NCI-H748 (cell line): ENCODE measurements around the gene CDH4.

Source experiments
- DNase-seq: peaks from one replicate; lab custom pipeline; 2025; ENCODE audit not compliant: unreplicated experiment; lab: John Stamatoyannopoulos, UW

CDH4 gene

DNA sequence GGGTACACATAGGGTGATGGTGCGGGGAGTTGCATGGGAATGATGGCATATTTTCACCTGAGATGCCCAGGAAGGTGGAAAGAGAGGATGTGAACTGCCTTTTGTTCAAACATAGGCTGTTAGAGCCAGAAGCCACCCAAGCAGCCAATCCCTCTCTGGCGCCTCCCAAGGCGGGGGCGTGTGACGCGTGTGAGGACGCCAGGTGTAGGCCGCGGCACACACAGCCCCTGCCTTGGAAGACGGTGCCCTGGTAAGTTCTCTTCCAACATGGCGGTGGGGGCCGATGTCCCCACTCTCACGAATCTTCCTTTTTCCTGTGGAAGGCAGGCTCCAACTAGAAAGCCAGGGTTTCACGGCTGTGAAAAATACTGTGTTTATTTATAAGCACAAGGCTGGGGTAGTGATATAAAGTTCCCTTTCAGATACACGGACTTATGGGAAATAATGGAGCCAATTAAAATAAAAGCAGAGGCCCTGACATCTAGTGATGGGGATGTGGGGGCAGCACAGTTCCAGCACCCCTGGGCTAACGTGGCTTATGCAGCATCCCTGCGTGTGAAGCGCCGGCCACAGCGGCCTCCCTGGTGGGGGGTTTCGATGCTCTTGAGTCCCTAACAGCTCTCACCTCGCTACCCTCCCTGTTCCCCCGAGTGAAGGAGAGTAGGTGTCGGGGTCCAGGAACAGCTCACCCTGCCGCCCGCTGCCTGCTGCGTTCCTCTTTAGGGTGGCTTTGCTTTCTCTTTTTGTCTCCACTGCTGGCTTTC lies 28.3 kb downstream of the CDH4 start:
- no peak for DNase-seq

DNA sequence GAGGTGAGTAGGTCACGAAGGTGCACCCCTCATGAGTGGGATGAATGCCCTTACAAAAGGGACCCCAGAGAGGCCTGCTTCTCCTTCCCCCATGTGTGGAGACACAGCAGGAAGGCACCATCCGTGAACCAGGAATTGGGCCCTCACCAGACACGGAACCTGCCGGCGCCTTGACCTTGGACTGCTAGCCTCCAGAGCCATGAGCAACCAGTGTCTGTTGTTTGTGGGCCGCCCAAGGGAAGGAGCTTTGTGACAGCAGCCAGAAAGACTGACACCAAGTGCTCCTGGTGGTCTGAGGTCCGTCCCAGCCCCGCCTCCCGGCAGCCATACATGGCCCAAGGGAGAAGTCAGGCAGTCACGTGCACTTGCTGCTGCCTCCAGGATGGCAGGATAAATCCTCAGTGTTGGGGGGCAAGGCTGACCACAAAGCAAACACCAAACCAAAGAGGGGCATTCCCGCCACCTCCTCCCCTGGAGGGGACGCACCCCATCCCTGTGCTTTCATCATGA lies 29.3 kb downstream of the CDH4 start:
- DNase-seq: no peak

DNA sequence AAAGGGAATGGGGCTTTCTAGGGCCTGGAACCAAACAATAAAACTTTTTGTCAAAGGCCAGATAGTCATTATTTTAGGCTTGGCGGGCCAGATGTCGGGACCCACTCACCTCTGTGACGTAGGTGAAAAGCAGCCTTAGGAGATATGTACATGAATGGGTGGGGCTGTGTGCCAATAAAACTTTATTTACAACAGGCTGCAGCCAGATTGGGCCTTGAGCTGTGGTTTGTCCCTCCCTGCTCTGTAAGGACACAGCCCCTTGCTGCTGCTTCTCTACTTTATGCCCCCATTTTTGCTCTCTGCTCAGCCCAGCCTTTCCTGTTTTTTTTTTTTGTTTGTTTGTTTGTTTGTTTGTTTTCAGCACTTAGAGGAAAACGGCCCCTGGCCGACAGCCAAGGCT lies 32.7 kb downstream of the CDH4 start:
- DNase-seq: no peak

DNA sequence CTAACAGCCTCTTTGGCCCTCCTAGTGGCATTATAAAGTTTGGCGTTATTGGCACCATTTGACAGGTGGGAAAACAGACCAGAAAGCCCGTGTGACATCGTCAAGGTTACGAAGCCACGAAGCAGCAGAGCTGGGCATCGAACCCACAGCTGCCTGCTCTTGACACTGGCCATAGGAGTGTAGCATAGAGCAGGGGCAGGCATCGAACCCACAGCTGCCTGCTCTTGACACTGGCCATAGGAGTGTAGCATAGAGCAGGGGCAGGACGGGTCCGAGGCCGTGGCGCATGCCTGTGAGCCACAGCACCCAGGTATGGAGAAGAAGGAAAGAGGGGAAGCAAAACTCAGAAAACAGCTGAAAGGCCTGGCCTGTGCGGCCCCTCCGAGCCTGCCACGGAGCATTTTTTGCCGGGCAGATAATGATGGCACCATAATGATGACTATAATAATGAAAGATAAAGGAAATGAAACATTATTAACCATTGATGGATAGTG lies 33.1 kb downstream of the CDH4 start:
- DNase-seq: no peak

DNA sequence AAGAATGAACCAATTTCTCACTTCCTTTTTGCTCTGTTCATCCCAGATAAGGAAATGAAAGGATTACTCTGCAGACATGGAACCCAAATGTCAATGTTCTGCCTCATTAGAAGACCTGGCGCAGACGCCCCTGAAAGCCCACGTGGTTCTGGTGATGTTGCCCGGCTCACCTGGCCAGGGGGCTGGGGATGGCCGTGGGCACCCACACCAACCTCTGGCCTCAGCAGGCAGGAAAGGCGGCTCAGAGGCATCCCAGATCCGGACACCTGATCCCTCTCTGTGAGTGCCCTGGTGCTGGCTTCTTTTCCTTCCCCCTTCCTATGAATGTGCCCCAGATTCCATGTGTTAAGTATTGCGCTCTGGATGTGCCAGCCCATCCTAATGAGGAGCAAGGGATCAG lies 33.6 kb downstream of the CDH4 start:
- no peak for DNase-seq

DNA sequence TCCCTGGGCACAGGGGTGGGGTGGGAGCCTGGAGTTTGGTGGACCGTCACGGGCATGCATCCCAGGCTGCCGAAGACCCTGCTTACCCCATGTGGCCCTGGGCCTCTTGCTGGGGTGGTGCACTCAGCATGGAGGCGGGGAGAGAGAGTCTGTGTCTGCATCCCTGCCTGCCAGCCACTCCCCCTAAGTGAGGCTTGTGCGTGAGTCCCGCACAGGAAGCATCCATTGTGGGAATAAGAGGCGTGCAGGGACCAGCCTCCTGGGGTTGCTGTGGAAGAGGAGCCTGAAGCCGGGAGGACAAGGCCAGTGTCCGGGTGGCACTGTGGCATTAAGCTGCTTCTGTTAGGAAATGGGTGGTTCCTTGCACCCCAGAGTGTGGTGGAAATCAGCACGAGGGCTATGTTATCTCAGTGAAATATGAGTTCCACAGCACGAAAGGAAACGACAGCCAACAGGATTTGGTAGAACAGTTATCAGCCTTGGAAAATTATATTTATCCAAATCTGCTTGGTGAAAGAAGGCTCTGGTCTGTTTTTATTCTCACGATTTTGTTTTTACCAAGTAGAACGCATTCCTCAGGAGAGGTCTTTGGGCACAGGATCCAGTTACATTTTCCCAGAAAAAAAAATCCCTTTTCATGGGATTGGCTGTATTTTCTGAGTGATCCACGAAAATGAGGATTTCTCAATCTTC lies 35.7 kb downstream of the CDH4 start:
- DNase-seq: no peak

DNA sequence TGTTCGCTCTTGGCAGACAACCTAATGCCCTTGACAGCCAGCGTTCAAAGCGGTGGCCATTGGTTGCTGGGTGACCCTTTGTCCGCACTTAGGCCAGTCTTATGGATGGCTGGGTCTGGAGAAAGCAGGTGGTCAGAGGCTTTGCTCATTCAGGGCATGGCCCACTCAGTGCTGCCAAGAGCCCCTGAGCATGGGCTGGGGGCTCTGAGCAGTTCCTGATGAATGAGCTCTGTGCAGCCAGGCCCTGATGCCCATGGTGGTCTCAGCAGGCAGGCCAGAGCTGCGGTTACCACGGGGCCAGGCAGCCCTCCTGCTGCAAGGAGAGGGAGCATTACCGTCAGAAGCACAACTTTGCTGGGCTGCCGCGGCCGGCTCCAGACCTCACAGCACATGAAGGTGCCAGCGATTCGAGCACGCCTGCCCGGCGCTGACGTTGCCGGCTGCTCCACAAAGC lies 36.3 kb downstream of the CDH4 start:
- DNase-seq: no peak

DNA sequence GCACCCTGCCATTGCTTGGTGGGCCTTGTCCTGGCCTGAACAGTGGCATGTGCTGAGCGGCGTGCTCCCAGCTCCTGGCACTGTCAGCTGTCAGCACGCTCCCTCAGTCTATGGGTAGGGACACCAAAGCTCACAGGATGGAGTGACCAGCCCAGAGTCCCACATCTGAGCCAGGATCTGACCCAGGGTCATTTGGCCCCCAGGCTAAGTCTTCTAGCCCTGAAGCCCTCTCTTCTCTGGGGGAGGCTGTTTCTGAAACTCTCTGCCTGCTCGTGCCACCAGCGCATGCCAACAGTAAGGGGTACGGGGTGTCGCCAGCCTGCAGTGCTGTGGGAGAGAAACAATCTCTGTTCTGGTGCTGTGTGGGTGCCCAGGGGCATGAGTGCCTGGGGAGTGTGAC lies 37.1 kb downstream of the CDH4 start:
- DNase-seq: no peak

DNA sequence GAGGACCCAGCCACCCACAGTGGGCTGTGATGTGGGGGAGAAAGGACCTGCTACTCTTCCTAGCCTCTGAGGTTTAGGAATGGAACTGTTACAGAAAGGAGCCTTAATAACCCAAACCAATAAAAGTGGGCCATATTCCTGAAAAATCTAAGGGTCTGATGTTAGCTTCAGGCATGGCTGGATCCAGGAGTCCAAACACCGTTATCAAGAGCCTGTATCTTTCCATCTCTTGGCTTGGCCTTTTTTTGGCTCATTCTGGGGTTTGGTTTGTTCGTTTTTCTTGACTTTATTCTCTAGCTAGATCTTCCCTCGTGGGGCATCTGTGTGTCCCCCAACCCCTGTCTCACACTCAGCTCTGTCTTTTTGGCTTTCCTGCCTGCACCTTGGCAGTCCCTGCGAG lies 38.7 kb downstream of the CDH4 start:
- DNase-seq: no peak

DNA sequence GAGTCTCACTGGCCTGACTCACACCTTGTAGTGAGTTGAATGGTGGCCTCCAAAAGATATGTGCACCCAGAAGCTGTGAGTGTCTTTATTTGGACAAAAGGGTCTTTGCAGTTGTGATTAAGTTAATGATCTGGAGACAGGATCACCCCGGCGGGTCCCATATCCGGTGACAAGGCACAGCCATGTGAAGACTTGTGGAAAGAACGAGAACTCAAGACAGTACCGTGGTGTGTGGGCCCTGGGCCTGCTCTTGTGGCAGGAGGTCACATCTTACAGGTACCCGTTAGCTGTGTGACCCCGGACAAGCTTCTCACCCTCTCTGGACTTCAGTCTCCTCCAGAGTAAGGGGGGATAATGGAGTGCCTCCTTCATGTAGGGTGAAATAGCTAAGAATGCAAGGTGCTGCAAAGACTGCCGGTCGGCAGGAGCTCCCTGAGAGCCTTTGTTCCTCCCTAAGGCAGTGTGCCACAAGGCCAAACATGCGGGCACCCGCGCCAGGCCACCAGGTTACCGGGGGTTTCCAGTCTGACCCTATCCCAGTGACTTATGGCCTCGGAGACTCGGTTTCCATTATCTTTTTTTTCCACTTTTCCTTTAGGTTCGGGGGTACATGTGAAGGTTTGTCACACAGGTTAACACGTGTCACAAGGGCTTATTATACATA lies 39.2 kb downstream of the CDH4 start:
- DNase-seq: no peak

DNA sequence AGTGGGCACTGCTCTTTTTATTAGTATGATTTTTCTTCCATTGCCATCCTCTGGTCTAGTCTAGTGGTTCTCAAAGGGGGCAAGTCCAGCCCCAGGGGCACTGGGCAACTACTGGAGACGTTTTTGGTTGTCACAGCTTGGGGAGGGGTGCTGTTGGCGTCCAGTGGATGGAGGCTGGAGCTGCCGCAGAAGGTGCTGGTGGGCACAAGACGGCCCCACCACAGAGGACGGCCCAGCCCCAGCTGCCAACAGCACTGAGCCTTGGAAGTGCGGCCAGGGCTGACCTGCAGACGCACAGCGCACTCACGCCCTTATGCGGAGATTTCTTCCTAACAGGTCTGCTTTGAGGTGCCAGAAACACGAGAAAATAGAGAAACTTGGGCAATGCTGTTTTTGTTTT lies 40.3 kb downstream of the CDH4 start:
- DNase-seq: no peak

DNA sequence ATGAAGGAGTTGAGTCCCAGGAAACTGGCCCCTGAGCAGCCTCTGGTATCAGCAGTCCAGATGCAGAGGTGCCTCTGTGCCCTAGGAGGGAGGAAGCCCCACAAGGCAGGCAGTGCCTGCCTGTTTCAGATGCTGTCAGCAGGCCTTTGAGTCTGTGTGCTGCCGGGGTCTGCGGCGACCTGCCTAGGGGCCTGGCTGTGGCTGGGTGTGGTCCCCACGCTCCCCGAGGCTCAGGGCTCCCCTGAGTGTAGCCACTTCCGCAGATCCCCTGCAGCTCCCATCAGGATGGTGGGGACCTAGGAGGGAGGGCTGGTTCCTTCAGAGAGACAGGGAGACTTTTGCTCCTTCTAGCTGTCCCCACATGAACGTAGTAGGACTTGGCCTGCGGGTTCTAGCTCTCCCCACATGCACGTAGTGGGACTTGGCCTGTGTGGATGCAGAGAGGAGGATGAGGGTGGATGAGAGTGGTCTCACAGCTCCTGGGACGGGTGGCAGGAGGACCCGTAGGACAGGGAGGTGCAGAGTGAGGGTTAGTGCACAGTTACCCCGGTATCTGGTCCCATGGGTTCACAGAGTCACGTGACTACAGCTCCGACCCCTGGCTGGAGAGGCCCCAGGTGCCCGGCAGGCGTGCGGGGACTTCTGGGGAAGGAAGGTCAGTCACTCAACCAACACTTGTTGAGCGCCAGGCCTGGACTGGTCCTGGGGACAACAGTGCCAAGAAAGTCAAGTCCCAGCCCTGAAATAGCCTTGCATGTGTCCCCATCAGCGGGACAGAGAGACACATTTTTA lies 41.0 kb downstream of the CDH4 start:
- DNase-seq: no peak

DNA sequence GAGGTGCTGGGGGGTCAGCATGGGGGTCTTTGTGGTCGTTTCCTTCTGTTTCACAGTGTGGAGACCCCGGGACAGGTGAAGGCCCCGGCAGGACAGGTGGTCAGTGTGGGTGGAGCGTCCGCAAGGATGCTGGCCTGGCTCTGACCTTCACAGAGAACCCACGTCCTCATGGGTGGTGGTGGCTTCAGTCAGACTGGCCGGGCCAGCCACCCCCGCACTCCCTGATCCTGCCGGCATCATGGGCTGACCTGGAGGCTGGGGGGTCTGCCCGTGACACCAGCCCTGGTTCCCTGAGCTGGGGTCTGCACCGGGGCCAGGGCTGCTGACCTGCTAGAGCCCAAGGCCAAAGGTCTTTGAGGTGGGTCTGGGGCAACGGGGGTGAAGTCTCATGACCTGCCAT lies 41.9 kb downstream of the CDH4 start:
- no peak for DNase-seq

DNA sequence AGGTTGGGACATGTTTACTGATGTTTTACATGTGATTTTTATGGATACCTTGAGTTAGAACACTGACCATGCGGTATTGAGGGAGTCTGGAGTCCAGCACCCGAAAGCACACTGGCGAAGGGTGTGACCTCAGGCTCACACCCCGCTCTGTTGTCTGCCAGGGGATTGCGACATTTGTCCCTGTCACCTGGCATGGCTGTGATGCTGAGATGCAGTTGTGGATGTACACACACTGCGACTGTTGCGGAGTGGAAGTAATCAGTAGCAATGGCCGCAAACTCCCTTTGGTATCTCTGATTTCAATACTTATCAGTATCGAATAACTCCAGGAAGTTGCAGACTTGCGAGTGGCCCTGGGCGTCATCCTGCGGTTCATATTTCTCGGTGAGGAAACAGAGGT lies 43.2 kb downstream of the CDH4 start:
- DNase-seq: no peak

DNA sequence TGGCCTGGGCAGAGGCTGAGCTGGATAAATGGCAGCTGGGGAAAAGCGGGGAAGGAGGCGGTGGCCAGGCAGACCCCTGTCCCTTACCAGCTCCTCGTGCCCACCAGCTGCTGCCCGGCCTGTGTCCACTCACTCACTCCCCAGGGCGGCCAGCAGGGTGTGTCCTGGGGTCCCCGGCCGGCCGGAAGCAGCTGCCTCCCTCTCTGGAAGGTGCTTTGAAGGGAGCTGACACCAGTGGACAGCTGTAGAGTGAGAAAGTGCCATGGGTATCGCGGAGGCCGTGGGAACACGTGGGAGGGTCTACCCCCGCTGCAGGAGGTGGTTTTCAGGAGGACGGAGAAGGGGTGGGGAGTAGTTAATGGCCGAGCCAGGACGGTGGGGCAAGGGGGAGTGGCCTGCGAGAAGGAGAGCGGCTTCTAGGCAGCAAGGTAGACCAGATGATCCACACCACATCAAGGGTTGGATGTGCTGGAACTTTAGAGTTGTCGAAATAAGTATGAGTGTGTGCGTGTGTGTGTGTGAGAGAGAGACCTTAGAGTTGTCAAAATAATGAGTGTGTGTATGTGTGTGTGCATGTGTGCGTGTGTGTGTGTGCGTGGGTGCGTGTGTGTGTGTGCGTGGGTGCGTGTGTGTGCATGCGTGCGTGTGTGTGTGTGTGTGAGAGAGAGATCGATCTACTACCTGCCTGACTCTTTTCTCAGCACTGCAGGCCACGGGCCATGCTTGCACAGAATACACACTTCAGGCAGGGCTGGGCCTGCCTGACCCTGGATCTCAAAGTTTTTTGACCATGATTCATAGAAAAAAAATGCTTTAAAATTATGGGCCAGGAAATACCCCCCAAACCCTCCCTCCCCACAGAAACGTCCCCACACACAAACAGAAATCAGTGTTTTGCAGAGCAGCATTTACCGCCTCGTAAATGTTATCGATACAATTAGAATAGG lies 43.9 kb downstream of the CDH4 start:
- DNase-seq: no peak

DNA sequence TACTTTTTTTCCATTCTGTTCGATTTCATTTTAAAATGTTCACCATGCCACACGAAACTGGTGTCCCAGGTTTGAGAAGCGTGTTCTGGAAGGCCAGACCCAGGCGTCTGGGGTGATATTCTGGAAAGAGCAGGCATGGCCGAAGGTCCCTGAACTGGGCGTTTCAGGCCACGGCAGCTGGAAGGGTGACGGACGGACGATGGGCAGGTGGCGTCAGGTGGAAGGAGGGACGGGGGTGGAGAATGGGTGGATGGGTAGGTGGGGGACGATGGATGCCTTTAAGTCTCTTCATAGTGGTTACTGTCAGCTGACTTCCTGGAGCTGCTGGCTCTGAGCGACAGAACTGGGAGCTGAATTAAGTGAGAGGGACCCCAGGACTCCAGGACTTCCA lies 44.6 kb downstream of the CDH4 start:
- no peak for DNase-seq

DNA sequence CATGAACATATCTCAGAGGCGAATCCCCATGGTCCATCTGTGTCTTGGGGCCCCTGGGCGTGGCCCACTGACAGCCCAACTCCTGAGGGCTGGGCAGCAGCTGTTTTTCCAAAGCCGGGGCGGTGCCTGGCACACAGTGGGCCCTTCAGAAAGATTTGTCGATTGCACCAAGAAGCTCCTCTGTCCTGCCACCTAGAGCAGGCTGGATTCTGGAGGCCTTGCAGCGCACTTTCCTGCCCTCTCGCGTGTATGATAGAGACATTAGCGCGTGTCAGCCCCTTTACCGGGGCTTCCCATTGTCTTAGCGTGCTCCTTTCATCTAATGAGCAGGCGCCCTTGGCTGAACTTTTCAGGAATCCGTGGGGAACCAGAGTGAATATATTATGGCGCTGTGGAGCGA lies 45.4 kb downstream of the CDH4 start:
- no peak for DNase-seq

DNA sequence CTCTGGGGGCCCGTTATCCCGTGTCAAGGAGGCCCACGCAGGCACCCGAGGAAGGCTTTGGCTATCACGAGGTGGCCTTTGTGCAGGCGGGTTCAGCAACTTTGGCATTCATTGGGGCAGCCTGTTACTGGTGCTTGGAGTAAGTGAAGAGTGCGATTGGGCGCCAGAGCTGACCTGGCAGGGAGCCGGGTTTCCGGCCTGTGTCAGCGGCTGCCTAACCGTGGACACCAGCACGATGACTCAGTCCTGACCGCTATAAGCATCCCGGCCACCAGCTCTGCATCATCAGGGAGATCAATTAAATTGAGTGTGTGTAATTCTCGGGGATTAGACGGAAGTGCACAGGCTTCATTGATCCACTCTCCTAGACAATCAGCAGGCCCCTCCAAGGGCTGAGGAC lies 45.9 kb downstream of the CDH4 start:
- DNase-seq: no peak

DNA sequence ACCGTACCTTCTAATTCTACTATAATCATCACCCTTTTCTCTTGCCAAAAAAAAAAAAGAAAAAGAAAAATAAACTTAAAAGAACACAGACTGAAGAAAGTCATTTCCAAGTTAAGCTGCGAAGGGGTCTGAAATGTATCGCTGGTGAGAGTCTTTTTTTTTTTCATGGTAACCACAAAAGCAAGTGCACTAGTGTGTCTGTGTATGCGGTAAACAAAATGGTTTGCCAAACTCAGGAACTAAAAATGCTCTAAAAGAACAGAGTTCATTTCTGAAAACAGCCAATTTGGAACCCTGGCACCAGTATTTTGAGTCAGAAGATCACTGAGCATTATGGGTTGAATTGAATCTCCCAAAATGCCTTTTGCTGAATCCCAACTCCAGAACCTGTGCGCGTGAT lies 46.6 kb downstream of the CDH4 start:
- DNase-seq: no peak

DNA sequence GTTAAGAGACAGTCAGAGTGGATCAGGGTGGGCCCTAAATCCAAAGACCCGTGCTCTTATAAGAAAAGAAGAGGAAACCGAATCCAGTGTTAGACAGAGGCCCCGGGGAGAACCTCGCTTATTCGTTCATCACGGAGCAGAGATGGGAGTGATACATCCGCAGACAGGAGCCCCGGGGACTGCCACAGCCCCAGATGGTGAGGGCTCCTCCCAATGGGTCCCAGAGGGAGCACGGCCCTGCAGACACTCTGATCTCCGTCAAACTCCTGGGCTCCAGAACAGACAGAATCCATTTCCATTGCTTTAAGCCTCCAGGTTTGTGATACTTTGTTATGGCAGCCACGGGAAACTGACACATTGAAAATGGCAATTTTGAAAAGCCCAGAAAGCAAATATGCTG lies 47.0 kb downstream of the CDH4 start:
- DNase-seq: no peak
